ENCODE results near the gene ADPRHL1. TPM values are rescaled to one million over a fixed set of nuclear protein-coding genes. Genes with fewer than 3 reads are reported as not detected.

The ADPRHL1 gene
- total RNA-seq, 1 experiment from 2014 or later, result 11.5 TPM

DNA sequence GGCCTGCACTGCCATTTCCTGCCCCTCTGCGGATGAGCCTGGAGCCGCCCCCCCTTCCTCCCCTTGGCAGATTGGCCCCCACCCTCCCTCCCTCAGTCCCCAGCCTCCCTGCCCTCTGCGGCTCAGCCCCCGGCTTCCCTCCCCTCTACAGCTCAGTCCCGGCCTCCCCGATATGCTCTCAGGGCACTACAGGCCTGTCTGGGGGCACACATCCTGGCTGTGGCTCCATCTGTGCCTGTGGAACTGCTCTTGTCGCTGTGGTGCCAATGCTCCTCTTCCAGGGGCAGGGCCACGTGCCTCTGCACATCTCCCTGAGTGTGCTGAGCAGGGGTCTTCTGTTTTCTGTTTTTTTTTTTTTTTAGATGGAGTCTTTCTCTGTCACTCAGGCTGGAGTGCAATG, 39.0 kb downstream of the ADPRHL1 start:
- Histone ChIP-seq H3K79me2 (ENCODE audit: low read depth) (no peaks in the 10 kb centered on the region), H3K4me2 (no peak overlapping the region), H3F3A (ENCODE audit: insufficient read depth, low read depth) (peaks cover 29% of the 10 kb centered on the region), H3K27me3 (ENCODE audit: insufficient read depth, low read depth) (peaks cover 32% of the 10 kb centered on the region), H3K4me1 (replicated peaks; ENCODE audit: insufficient read depth) (peaks cover 21% of the 10 kb centered on the region), H3K27ac (no peak overlapping the region), H3K9me2 (ENCODE audit: insufficient read depth) (no peaks in the 10 kb centered on the region), H3K9me3 (ENCODE audit: insufficient read depth, low read depth) (no peaks in the 10 kb centered on the region), H4K20me1 (ENCODE audit: insufficient read depth) (no peaks in the 10 kb centered on the region), H3K4me3 (no peak overlapping the region), H3K36me3 (ENCODE audit: low read depth) (no peaks in the 10 kb centered on the region), H2AFZ (no peak overlapping the region)
- TF ChIP-seq EZH2 (IDR thresholded peaks at IDR 0.05; ENCODE audit: low read depth) (no peak), CTCF (conservative IDR thresholded peaks at IDR 0.05) (no peak)
- BruUV-seq (replicated peaks), result no TSS peak
- CTCF ChIA-PET, result no interaction called here
- POLR2A ChIA-PET (ENCODE audit: unreplicated experiment), result no interaction called here
- DNase-seq, result no peak
- intact Hi-C loops (cut with micrococcal nuclease; ENCODE audit: unreplicated experiment), result no loop called here

DNA sequence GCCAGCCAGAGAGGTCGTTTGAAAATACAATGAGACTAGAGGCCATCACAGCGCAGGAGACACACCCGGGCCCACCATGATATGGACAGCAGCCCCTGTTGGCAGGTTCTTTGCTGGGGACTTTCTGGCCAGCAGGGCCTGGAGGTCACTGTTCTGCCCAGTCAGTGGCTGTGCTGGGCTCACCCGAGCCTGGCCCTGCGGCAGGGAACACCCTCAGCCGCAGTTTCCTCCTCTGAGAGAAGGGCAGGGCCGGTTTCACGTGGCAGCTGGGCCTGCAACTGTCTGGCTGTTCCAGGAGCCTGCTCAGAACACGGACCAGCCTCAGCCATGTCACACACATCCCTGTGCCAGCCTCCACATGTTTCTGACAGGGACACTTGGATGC, 39.4 kb downstream of the ADPRHL1 start:
- Histone ChIP-seq H3K27me3 (ENCODE audit: insufficient read depth, low read depth) (peaks cover 36% of the 10 kb centered on the region), H3K4me2 (no peak overlapping the region), H3K9me3 (ENCODE audit: insufficient read depth, low read depth) (no peaks in the 10 kb centered on the region), H3F3A (ENCODE audit: insufficient read depth, low read depth) (peaks cover 29% of the 10 kb centered on the region), H4K20me1 (ENCODE audit: insufficient read depth) (no peaks in the 10 kb centered on the region), H3K4me3 (no peak overlapping the region), H3K27ac (no peak overlapping the region), H3K79me2 (ENCODE audit: low read depth) (no peaks in the 10 kb centered on the region), H3K36me3 (ENCODE audit: low read depth) (no peaks in the 10 kb centered on the region), H2AFZ (no peak overlapping the region), H3K4me1 (replicated peaks; ENCODE audit: insufficient read depth) (peaks cover 21% of the 10 kb centered on the region), H3K9me2 (ENCODE audit: insufficient read depth) (no peaks in the 10 kb centered on the region)
- BruUV-seq (replicated peaks), result no TSS peak
- POLR2A ChIA-PET (ENCODE audit: unreplicated experiment), result no interaction called here
- TF ChIP-seq CTCF (conservative IDR thresholded peaks at IDR 0.05) (no peak), EZH2 (IDR thresholded peaks at IDR 0.05; ENCODE audit: low read depth) (no peak)
- intact Hi-C loops (cut with micrococcal nuclease; ENCODE audit: unreplicated experiment), result no loop called here
- CTCF ChIA-PET, result no interaction called here
- peak in 1 of 2 experiments; percentile 33 for DNase-seq

- BruUV-seq (replicated peaks), result no TSS peak
- H3K36me3 ChIP-seq (ENCODE audit: low read depth), result no peaks in the 10 kb centered on the region
- intact Hi-C loops (cut with micrococcal nuclease; ENCODE audit: unreplicated experiment), result no loop called here
- POLR2A ChIA-PET (ENCODE audit: unreplicated experiment), result no interaction called here
- no peaks in the 10 kb centered on the region for H3K9me2 ChIP-seq (ENCODE audit: insufficient read depth)
- CTCF ChIA-PET, result no interaction called here
- no peaks in the 10 kb centered on the region for H3K79me2 ChIP-seq (ENCODE audit: low read depth)
- no peak for TF ChIP-seq CTCF (conservative IDR thresholded peaks at IDR 0.05)
- no peak for TF ChIP-seq EZH2 (IDR thresholded peaks at IDR 0.05; ENCODE audit: low read depth)
- peaks cover 21% of the 10 kb centered on the region for H3K4me1 ChIP-seq (replicated peaks; ENCODE audit: insufficient read depth)
- peaks cover 38% of the 10 kb centered on the region for H3K27me3 ChIP-seq (ENCODE audit: insufficient read depth, low read depth)
- no peak overlapping the region for H2AFZ ChIP-seq
- no peak overlapping the region for H3K27ac ChIP-seq
- no peaks in the 10 kb centered on the region for H4K20me1 ChIP-seq (ENCODE audit: insufficient read depth)
- no peak overlapping the region for H3K4me3 ChIP-seq
- peaks cover 26% of the 10 kb centered on the region for H3F3A ChIP-seq (ENCODE audit: insufficient read depth, low read depth)
- no peak overlapping the region for H3K4me2 ChIP-seq
- DNase-seq, result no peak
- no peaks in the 10 kb centered on the region for H3K9me3 ChIP-seq (ENCODE audit: insufficient read depth, low read depth)
Observed at GRCh38 chr13:113413178-113413897, 40.0 kb downstream of the ADPRHL1 start.
